Mucosa of stomach (tissue), 1 donor: ENCODE results near the gene ABCA2.
"Not testable (repeated sequence)": the region's sequence is repeated elsewhere in the genome, so short reads cannot be mapped to it uniquely, and the experiment has no call there.

Source experiments
- H3K27me3 ChIP-seq: one replicate; pipeline ENCODE4 v1.7.0; 2013; ENCODE audit warnings: mild to moderate bottlenecking, low read length; ENCODE audit not compliant: control insufficient read depth, insufficient read depth
- H3K36me3 ChIP-seq: one replicate; pipeline ENCODE4 v1.7.0; 2013; ENCODE audit warnings: low read length; ENCODE audit not compliant: control insufficient read depth, insufficient read depth
- H3K4me1 ChIP-seq: one replicate; pipeline ENCODE4 v1.7.0; 2013; ENCODE audit warnings: mild to moderate bottlenecking, low read length; ENCODE audit not compliant: control insufficient read depth, insufficient read depth
- H3K4me3 ChIP-seq: one replicate; pipeline ENCODE4 v1.7.0; 2013; ENCODE audit warnings: low read length
- H3K9ac ChIP-seq: one replicate; pipeline ENCODE4 v1.7.0; 2013; ENCODE audit warnings: mild to moderate bottlenecking, low read length, moderate library complexity
- H3K9me3 ChIP-seq: one replicate; pipeline ENCODE4 v1.7.0; 2013; ENCODE audit warnings: mild to moderate bottlenecking, low read length, moderate library complexity; ENCODE audit not compliant: control insufficient read depth
- donor health status: Pancreatic carcinoma.

Gene ABCA2

DNA sequence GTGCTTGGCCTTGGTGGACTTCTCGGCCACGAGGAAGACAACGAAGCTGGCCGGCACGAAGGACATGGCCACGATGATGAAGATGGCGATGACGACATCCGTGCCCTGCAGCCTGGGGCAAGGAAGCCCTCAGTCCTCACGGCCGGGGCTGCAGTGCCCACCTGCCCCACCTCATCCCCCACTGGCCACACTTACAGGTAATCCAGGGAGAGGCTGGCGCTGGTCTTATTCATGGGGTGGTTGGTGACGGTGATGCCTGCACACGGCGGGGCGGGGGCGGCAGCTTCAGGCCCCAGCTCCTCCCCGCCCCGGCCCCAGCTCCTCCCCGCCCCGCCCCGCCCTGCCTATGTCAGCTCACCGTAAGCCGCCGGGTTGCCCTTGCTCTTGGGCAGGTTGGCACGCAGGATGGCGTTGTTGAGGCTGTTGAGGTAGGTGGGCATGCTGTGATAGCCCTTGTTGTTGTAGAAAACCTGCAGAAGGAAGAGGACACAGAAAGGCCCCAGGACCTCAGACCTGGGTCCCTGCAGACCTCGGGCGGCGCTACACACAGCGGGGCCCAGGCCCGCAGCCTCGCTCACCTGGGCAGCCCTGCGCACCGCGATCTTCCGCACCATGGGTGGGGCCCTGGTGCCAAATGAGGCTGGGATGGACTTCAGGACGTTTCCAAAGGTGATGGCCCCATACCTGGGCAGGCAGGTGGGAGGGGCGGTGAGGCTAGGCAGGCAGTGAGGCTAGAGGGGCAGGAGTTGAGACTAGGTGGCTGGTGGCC, 15.9 kb downstream of the ABCA2 start:
- Histone ChIP-seq H3K36me3 (no peaks in the 10 kb centered on the region), H3K27me3 (no peaks in the 10 kb centered on the region), H3K4me1 (no peaks in the 10 kb centered on the region), H3K4me3 (no peak overlapping the region), H3K9ac (no peak overlapping the region), H3K9me3 (no peaks in the 10 kb centered on the region)

- Histone ChIP-seq H3K9ac (no peak overlapping the region), H3K36me3 (no peaks in the 10 kb centered on the region), H3K9me3 (no peaks in the 10 kb centered on the region), H3K4me1 (no peaks in the 10 kb centered on the region), H3K4me3 (no peak overlapping the region), H3K27me3 (no peaks in the 10 kb centered on the region)
Measured at GRCh38 chr9:137011156-137011555, 16.9 kb downstream of the ABCA2 start.

- Histone ChIP-seq H3K9ac (no peak overlapping the region), H3K36me3 (no peaks in the 10 kb centered on the region), H3K9me3 (no peaks in the 10 kb centered on the region), H3K4me1 (no peaks in the 10 kb centered on the region), H3K27me3 (no peaks in the 10 kb centered on the region), H3K4me3 (no peak overlapping the region)
Measured at GRCh38 chr9:137009938-137010732, 17.9 kb downstream of the ABCA2 start.

DNA sequence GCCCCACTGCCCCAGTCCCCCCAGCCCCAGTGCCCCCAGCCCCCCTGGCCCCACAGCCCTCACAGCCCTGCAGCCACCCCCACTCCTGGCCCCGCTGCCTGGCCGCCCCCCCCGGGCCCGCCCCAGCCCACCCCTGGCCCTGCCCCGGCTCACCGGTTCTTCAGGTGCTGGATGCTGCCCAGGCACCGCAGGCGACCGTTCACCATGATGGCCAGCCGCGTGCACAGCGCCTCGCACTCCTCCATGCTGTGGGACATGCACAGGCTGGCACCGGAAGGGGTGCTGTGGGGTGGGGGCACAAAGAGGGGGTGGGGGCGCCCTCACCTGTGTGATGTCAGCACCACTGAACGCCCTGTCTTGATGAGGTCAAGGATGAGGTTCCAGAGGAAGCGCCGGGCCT, 18.8 kb downstream of the ABCA2 start:
- Histone ChIP-seq H3K4me3 (no peak overlapping the region), H3K9ac (no peak overlapping the region), H3K4me1 (no peaks in the 10 kb centered on the region), H3K9me3 (no peaks in the 10 kb centered on the region), H3K27me3 (no peaks in the 10 kb centered on the region), H3K36me3 (no peaks in the 10 kb centered on the region)

GRCh38 chr9:137008312-137008711, 19.7 kb downstream of the ABCA2 start:
- Histone ChIP-seq H3K27me3 (no peaks in the 10 kb centered on the region), H3K4me3 (no peak overlapping the region), H3K9me3 (no peaks in the 10 kb centered on the region), H3K9ac (no peak overlapping the region), H3K4me1 (no peaks in the 10 kb centered on the region), H3K36me3 (no peaks in the 10 kb centered on the region)

- no peaks in the 10 kb centered on the region for H3K9me3 ChIP-seq
- no peaks in the 10 kb centered on the region for H3K36me3 ChIP-seq
- no peak overlapping the region for H3K9ac ChIP-seq
- no peak overlapping the region for H3K4me3 ChIP-seq
- H3K4me1 ChIP-seq: no peaks in the 10 kb centered on the region
- H3K27me3 ChIP-seq: no peaks in the 10 kb centered on the region
Measured at GRCh38 chr9:137007816-137008270, 20.2 kb downstream of the ABCA2 start.

GRCh38 chr9:137007108-137007815, 20.8 kb downstream of the ABCA2 start:
- Histone ChIP-seq H3K36me3 (no peaks in the 10 kb centered on the region), H3K27me3 (no peaks in the 10 kb centered on the region), H3K4me3 (no peak overlapping the region), H3K9ac (no peak overlapping the region), H3K4me1 (no peaks in the 10 kb centered on the region), H3K9me3 (no peaks in the 10 kb centered on the region)

GRCh38 chr9:137006116-137007003, 21.7 kb downstream of the ABCA2 start:
- H3K4me3 ChIP-seq: no peak overlapping the region
- no peaks in the 10 kb centered on the region for H3K9me3 ChIP-seq
- H3K4me1 ChIP-seq: no peaks in the 10 kb centered on the region
- H3K27me3 ChIP-seq: no peaks in the 10 kb centered on the region
- no peak overlapping the region for H3K9ac ChIP-seq
- H3K36me3 ChIP-seq: no peaks in the 10 kb centered on the region

DNA sequence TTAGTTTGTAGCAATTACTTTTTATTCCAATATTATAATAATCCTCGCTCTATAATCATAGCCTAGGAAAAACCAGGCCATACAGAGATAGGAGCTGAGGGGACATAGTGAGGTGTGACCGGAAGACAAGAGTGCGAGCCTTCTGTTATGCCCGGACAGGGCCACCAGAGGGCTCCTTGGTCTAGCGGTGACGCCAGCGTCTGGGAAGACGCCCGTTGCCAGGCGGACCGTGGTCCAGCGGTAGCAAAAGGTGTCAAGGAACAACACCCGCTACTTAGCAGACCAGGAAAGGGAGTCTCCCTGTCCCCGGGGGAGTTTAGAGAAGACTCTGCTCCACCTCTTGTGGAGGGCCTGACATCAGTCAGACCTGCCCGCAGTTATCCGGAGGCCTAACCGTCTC, 23.8 kb downstream of the ABCA2 start:
- not testable (repeated sequence) for H3K27me3 ChIP-seq, H3K36me3 ChIP-seq, H3K9me3 ChIP-seq, H3K4me1 ChIP-seq, H3K4me3 ChIP-seq, H3K9ac ChIP-seq

- Histone ChIP-seq H3K9ac (no peak overlapping the region), H3K36me3 (no peaks in the 10 kb centered on the region), H3K4me3 (no peak overlapping the region), H3K27me3 (no peaks in the 10 kb centered on the region), H3K9me3 (no peaks in the 10 kb centered on the region), H3K4me1 (peaks cover under 1% of the 10 kb centered on the region)
Measured at GRCh38 chr9:137002646-137003041, 25.4 kb downstream of the ABCA2 start.

- peaks cover 7% of the 10 kb centered on the region for H3K4me1 ChIP-seq
- H3K36me3 ChIP-seq: no peaks in the 10 kb centered on the region
- H3K9ac ChIP-seq: no peak overlapping the region
- H3K27me3 ChIP-seq: peaks cover 4% of the 10 kb centered on the region
- no peaks in the 10 kb centered on the region for H3K9me3 ChIP-seq
- no peak overlapping the region for H3K4me3 ChIP-seq
Measured at GRCh38 chr9:137001857-137002645, 26.0 kb downstream of the ABCA2 start.
